GM12891 (cell line): ENCODE measurements around the gene CTRB2.
A peak's percentile ranks its signal among the peaks of the same experiment; 100 is the strongest.

ENCODE experiments used
- DNase-seq: peaks from one replicate; pipeline ENCODE4 v3.0.0; 2011; ENCODE audit warnings: low spot score; ENCODE audit not compliant: insufficient read length
- FAIRE-seq: peaks from 2 replicates; lab custom pipeline; 2011; peaks lifted over from hg19 to GRCh38; lab: Jason Lieb, UNC
- PAX5 ChIP-seq: IDR thresholded peaks from 2 replicates; pipeline ENCODE4 v1.6.1; 2011; ENCODE audit warnings: low read length, moderate library complexity, mild to moderate bottlenecking; ENCODE audit not compliant: insufficient read depth, severe bottlenecking
- POLR2A ChIP-seq: IDR thresholded peaks from 2 replicates; pipeline ENCODE4 v1.6.1; 2011; ENCODE audit warnings: low read depth, low read length, control low read depth
- POLR2AphosphoS5 ChIP-seq: IDR thresholded peaks from 2 replicates; pipeline ENCODE4 v1.6.1; 2011; ENCODE audit warnings: low read depth, low read length, control low read depth
- POU2F2 ChIP-seq: IDR thresholded peaks from 2 replicates; pipeline ENCODE4 v1.6.1; 2011; ENCODE audit warnings: low read depth, mild to moderate bottlenecking, control low read depth, low read length, moderate library complexity
- SPI1 ChIP-seq: IDR thresholded peaks from 2 replicates; pipeline ENCODE4 v1.6.1; 2011; ENCODE audit warnings: low read depth, low read length, control low read depth
- TAF1 ChIP-seq: IDR thresholded peaks from 2 replicates; pipeline ENCODE4 v1.6.1; 2011; ENCODE audit warnings: low read depth, low read length, control low read depth

CTRB2 gene

GRCh38 chr16:75193265-75193650 is 13.7 kb downstream of the CTRB2 start:
- FAIRE-seq (no peak), DNase-seq (no peak)
- TF ChIP-seq POU2F2 (no peak), POLR2AphosphoS5 (no peak), SPI1 (no peak), POLR2A (no peak), TAF1 (no peak), PAX5 (no peak)

GRCh38 chr16:75192606-75193264 is 14.2 kb downstream of the CTRB2 start:
- DNase-seq (no peak), FAIRE-seq (peak; percentile 20)
- no peak for TF ChIP-seq POU2F2
- TF ChIP-seq POLR2A: no peak
- no peak for TF ChIP-seq TAF1
- no peak for TF ChIP-seq SPI1
- TF ChIP-seq POLR2AphosphoS5: no peak
- no peak for TF ChIP-seq PAX5

- TF ChIP-seq POLR2AphosphoS5 (no peak), PAX5 (no peak), POU2F2 (no peak), POLR2A (no peak), TAF1 (no peak), SPI1 (no peak)
- no peak for FAIRE-seq
- DNase-seq: no peak
Measured at GRCh38 chr16:75189638-75190245, 17.2 kb downstream of the CTRB2 start.

- no peak for DNase-seq
- TF ChIP-seq SPI1: no peak
- no peak for TF ChIP-seq TAF1
- TF ChIP-seq PAX5: no peak
- no peak for TF ChIP-seq POLR2A
- no peak for TF ChIP-seq POU2F2
- no peak for TF ChIP-seq POLR2AphosphoS5
- FAIRE-seq: no peak
Measured at GRCh38 chr16:75188832-75189477, 18.0 kb downstream of the CTRB2 start.

- FAIRE-seq (no peak), DNase-seq (no peak)
- no peak for TF ChIP-seq POLR2A
- TF ChIP-seq TAF1: no peak
- no peak for TF ChIP-seq POLR2AphosphoS5
- TF ChIP-seq POU2F2: no peak
- TF ChIP-seq PAX5: no peak
- peak; percentile 12; the same call in 1 of the 2 replicates for TF ChIP-seq SPI1
Measured at GRCh38 chr16:75181630-75182029, 25.3 kb downstream of the CTRB2 start.

GRCh38 chr16:75179208-75179607 is 27.8 kb downstream of the CTRB2 start:
- peak; percentile 41 for FAIRE-seq
- no peak for DNase-seq
- TF ChIP-seq SPI1 (peak; percentile 64), POLR2AphosphoS5 (no peak), PAX5 (no peak)

- no peak for FAIRE-seq
- TF ChIP-seq TAF1: no peak
- TF ChIP-seq SPI1: no peak
- TF ChIP-seq PAX5: no peak
- TF ChIP-seq POU2F2: no peak
- no peak for TF ChIP-seq POLR2AphosphoS5
- no peak for TF ChIP-seq POLR2A
Measured at GRCh38 chr16:75176926-75177325, 30.0 kb downstream of the CTRB2 start.

GRCh38 chr16:75175074-75175473 is 31.9 kb downstream of the CTRB2 start:
- no peak for TF ChIP-seq TAF1
- no peak for TF ChIP-seq SPI1
- no peak for TF ChIP-seq PAX5
- TF ChIP-seq POU2F2: no peak
- no peak for TF ChIP-seq POLR2A
- TF ChIP-seq POLR2AphosphoS5: no peak
- DNase-seq (no peak), FAIRE-seq (no peak)

More at GRCh38 chr16:75176926-75177325, 30.0 kb downstream of the CTRB2 start:
- DNase-seq: no peak

- TF ChIP-seq SPI1 (no peak), POU2F2 (no peak), POLR2AphosphoS5 (no peak), PAX5 (no peak), POLR2A (no peak), TAF1 (no peak)
- FAIRE-seq (no peak), DNase-seq (no peak)
Measured at GRCh38 chr16:75172578-75172977, 34.4 kb downstream of the CTRB2 start.
